SK-N-MC (cell line): ENCODE measurements around the gene PAQR7.

Experiments used
- DNase-seq: peaks from one replicate; pipeline ENCODE4 v3.0.0-alpha.2; 2011; ENCODE audit warnings: low read depth, low spot score
- H3K27ac ChIP-seq: fragments of 200-600 bp; sonication (generic); 2 replicates; pipeline ENCODE4 v1.5.1; 2016; ENCODE audit warnings: mixed run types
- H3K36me3 ChIP-seq: fragments of 200-600 bp; sonication (generic); 2 replicates; pipeline ENCODE4 v1.6.1; 2017; ENCODE audit warnings: antibody characterized with exemption, low read length, mixed read lengths; ENCODE audit not compliant: insufficient read depth
- H3K4me3 ChIP-seq: fragments of 200-600 bp; sonication (generic); 2 replicates; pipeline ENCODE4 v1.5.1; 2016
- H3K9ac ChIP-seq: fragments of 200-600 bp; sonication (generic); 2 replicates; pipeline ENCODE4 v1.8.0; 2017; ENCODE audit warnings: mixed run types, mixed read lengths; ENCODE audit not compliant: insufficient read length
- H3K9me3 ChIP-seq: fragments of 200-600 bp; sonication (generic); 2 replicates; pipeline ENCODE4 v1.6.1; 2017; ENCODE audit warnings: low read depth, mild to moderate bottlenecking, antibody characterized with exemption, low read length, moderate library complexity, mixed read lengths
- EZH2 ChIP-seq: fragments of 200-600 bp; sonication (generic); IDR thresholded peaks from one replicate; pipeline ENCODE4 v1.6.1; 2017; ENCODE audit warnings: antibody characterized with exemption
- FOXP2 ChIP-seq: optimal IDR thresholded peaks from 2 replicates; pipeline ENCODE3; 2011; ENCODE audit warnings: mild to moderate bottlenecking, moderate library complexity; ENCODE audit not compliant: insufficient read depth; ENCODE audit errors: extremely low read length, control extremely low read depth
- POLR2AphosphoS5 ChIP-seq: IDR thresholded peaks from 2 replicates; pipeline ENCODE4 v1.6.1; 2012; ENCODE audit warnings: mild to moderate bottlenecking, low read depth, low read length, borderline replicate concordance

PAQR7 gene

DNA sequence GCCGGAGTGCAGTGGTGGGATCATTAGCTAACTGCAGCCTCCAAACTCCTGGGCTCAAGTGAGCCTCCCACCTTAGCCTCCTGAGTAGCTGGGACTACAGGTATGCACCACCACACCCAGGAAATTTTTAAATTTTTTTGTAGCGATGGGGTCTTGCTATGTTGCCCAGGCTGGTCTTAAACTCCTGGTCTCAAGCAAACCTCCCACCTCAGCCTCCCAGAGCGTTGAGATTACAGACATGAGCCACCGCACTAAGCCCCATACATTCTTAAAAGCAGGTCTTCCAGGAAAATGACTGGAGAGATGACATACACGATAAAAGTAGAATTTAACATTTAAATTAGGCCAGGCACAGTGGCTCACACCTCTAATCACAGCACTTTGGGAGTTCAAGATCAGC, 42.4 kb downstream of the PAQR7 start:
- no peak for TF ChIP-seq EZH2
- TF ChIP-seq FOXP2, result no peak
- no peak for TF ChIP-seq POLR2AphosphoS5

DNA sequence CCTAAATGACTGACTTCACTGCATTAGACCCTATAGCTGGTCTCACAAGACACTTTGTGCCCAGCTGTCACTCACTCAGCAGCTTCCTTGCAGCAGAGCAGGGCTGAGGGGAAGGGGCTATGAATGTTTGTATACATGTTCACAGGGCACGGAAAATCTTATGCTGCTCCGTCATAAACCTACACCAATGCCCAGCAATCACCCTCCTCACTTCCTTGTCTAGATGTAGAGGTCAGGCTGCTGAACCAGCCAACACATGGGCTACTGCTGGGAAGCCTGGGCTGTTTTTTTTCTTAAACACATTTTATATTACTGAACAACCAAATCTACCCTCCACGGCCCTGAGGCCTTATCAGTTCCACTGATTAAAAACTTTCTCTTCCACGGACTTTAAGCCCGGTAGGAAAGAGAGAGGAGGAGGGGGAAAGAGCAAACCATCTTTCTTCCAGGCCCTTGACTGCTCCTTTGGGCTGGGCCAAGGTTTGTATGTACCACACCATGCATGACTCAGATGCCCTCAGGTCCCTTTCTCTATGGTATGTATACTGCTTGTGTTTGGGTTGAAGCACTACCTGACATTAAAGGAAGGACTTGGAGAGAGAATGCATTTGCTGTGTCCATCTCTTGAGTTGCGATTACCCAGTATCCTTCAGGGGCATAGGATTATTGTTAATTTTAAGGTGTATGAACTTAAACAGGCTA, 43.0 kb downstream of the PAQR7 start:
- no peak for DNase-seq
- Histone ChIP-seq H3K9ac (no peak overlapping the region), H3K36me3 (peaks cover 79% of the 10 kb centered on the region), H3K27ac (no peak overlapping the region), H3K9me3 (no peaks in the 10 kb centered on the region), H3K4me3 (no peak overlapping the region)
- TF ChIP-seq POLR2AphosphoS5, result no peak
- TF ChIP-seq FOXP2, result no peak
- no peak for TF ChIP-seq EZH2

More for the DNA sequence above, 42.4 kb downstream of the PAQR7 start:
- Histone ChIP-seq H3K9me3 (no peaks in the 10 kb centered on the region), H3K27ac (no peak overlapping the region), H3K36me3 (peaks cover 75% of the 10 kb centered on the region), H3K9ac (no peak overlapping the region), H3K4me3 (no peak overlapping the region)
- no peak for DNase-seq

DNA sequence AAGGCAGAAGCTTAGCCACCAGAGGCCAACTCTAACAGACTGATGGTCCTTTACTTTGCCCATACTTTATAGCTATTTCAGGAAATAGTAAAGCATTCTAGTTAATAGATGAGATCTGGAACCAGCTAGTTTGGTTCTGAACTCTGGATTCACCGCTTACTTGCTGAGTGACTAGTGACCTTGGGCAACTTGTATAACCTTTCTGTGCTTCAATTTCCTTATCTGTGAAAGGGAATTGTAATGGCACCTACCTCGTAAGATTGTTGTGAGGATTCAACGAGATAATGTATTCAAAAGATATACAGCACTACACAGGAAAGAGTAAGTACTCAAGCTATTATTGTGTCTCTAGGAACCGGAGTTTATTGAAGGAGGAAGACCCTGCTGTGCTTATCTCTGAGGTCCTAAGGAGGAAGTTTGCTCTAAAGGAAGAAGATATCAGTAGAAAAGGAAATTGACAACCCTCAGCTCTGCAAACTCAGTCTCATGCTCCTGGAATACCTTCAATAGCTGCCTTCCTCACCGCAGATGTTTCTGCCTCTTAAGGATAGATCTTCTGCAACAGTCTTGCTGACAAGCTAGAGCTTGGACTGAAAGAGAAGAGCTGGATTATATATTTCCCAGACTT, 43.8 kb downstream of the PAQR7 start:
- H3K9ac ChIP-seq, result no peak overlapping the region
- no peak overlapping the region for H3K4me3 ChIP-seq
- no peak for DNase-seq
- TF ChIP-seq EZH2 (no peak), POLR2AphosphoS5 (no peak), FOXP2 (no peak)
- no peak overlapping the region for H3K27ac ChIP-seq
- no peaks in the 10 kb centered on the region for H3K9me3 ChIP-seq
- peaks cover 75% of the 10 kb centered on the region for H3K36me3 ChIP-seq

DNA sequence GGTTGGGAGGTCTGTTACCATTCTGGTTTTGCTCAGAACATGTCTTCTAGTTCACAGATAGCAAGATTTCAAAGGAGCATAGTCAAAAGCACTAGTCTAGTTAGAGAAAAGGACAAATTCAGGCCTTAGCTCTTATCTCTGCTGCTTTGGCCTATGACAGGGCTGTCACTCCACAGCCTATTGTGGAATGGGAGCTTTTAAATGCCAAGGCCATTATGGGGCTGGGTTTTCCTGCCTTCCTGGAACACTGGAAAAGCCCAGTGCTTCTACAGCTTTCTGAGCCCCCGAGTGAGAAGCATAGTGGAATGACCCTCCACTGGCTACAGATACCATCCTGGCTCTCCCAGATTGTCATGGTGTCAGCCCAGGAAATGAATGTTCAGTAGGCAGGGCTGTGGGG, 46.5 kb downstream of the PAQR7 start:
- TF ChIP-seq POLR2AphosphoS5 (no peak), EZH2 (no peak), FOXP2 (no peak)
- no peak for DNase-seq
- Histone ChIP-seq H3K9me3 (no peaks in the 10 kb centered on the region), H3K36me3 (peaks cover 60% of the 10 kb centered on the region), H3K27ac (no peak overlapping the region), H3K9ac (no peak overlapping the region), H3K4me3 (no peak overlapping the region)

DNA sequence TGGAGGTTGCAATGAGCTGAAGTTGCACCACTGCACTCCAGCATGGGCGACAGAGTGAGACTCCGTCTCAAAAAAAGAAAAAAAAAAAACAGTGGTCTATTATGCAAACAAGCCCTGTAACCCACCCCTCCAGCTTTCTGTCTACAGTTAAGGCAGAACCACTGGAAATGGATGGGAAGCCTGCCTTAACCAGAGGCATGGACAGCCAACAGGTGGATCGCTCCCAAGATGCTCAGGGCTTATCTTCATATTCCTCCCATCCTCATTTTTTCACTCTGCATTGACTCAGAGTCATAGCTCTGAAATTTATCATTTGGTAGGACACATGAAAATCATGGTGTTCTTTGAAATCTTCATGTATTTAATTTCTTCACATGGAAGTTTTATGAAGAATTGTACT, 47.0 kb downstream of the PAQR7 start:
- Histone ChIP-seq H3K4me3 (no peak overlapping the region), H3K27ac (no peak overlapping the region), H3K9me3 (no peaks in the 10 kb centered on the region), H3K36me3 (peaks cover 59% of the 10 kb centered on the region), H3K9ac (no peak overlapping the region)
- no peak for DNase-seq
- no peak for TF ChIP-seq EZH2
- TF ChIP-seq FOXP2, result no peak
- no peak for TF ChIP-seq POLR2AphosphoS5

DNA sequence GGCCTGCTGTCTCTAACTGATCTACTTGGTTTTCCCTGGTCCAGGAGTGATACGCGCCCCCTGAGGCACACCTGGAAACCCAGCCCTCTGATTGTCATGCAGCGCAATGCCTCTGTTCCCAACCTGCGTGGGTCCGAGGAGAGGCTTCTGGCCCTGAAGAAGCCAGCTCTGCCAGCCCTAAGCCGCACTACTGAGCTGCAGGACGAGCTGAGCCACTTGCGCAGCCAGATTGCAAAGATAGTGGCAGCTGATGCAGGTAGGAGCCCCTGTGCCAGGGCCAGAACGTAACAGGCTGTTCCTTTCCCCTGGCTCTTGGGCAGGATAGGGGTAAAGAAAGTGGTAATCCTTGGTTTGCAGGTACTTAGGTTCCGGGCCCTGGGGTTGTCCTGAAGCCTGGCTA, 48.9 kb downstream of the PAQR7 start:
- H3K9ac ChIP-seq, result no peak overlapping the region
- TF ChIP-seq FOXP2 (no peak), EZH2 (no peak), POLR2AphosphoS5 (no peak)
- H3K27ac ChIP-seq, result no peak overlapping the region
- H3K4me3 ChIP-seq, result no peak overlapping the region
- no peaks in the 10 kb centered on the region for H3K9me3 ChIP-seq
- H3K36me3 ChIP-seq, result peaks cover 43% of the 10 kb centered on the region
- no peak for DNase-seq

DNA sequence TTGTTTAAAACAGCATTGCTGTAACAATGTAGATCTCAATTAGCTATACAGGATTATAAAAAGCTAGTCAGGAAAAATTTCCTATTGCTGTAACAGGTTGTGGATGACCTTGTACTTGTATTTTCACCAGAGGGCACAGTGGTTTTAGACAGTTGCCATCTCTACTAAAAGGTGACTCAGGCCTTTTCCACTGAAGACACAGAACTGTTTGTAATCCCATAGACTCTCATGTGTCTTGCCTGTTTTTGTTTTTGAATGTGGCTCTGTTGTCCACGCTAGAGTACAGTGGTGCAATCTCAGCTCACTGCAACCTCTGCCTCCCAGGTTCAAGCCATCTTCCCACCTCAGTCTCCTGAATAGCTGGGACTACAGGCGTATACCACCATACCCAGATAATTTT, 49.9 kb downstream of the PAQR7 start:
- H3K4me3 ChIP-seq, result no peak overlapping the region
- H3K9me3 ChIP-seq, result no peaks in the 10 kb centered on the region
- no peak overlapping the region for H3K27ac ChIP-seq
- no peak for DNase-seq
- no peak overlapping the region for H3K9ac ChIP-seq
- no peak for TF ChIP-seq FOXP2
- TF ChIP-seq EZH2, result no peak
- no peak for TF ChIP-seq POLR2AphosphoS5
- H3K36me3 ChIP-seq, result peaks cover 33% of the 10 kb centered on the region

DNA sequence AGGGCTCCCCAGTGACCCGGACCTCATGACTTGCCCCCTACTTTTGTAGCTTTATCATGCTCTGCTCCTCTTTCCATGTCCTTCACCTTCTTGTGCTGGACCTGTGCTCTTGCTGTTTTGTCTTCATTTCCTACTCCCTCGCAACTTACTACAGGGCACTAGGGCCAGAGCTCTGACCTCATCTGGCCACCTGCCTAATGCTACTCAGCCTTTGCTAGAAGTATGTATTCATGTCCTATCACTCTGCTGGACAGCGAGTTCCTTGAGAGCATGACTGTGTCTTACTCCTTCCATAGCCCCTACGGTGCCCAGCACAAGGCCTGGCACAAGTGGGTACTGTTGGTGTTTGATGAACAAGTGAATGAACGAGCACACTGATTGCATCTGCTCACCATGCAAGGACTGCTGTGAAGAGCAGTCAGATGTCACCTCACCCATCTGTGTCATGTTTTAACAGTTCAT, 53.8 kb downstream of the PAQR7 start:
- no peak overlapping the region for H3K9ac ChIP-seq
- no peak overlapping the region for H3K4me3 ChIP-seq
- H3K9me3 ChIP-seq, result no peaks in the 10 kb centered on the region
- peaks cover 3% of the 10 kb centered on the region; the same call in 1 of the 2 replicates for H3K36me3 ChIP-seq
- no peak for DNase-seq
- no peak overlapping the region for H3K27ac ChIP-seq
- TF ChIP-seq FOXP2 (no peak), POLR2AphosphoS5 (no peak), EZH2 (no peak)
